Measurements from ENCODE around the gene HAUS3.

DNA sequence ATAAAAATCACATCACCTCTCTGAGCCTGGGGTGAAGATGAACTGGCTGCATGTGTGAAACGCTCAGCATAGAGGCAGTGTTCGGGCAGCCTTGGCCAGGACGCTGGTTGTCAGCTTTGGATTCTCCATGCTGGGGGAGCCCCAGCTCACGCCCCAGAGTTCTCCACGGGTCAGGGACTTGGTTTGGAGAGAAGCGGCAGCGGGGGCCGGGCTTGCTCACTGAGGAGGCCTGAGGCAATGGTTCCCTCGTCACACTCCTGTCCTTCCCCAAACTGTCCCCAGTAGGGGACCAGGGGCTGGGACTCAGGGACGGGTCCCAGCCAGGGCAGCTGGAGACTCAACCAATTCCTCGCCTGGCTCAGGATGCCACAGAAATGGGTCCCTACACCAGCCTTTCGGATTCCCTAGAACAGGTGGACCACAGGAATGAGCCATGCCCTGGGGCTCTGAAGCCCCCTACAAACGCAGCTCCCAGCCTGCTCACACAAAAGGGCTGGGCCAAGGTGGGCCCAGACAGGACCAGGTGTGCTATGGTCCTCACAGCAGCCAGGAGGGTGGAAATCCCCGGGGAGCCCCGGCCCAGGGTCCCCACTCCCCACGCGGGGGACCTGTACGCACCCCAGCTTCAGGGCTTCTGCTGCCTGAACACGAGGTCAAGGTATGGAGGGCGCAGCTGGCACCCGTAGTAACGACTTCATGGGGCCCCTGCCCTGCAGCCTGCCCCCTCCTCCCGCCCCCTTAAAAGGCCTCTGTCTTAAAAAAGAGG lies 18.6 kb upstream of the HAUS3 start:
- TF ChIP-seq, protein P1, sequence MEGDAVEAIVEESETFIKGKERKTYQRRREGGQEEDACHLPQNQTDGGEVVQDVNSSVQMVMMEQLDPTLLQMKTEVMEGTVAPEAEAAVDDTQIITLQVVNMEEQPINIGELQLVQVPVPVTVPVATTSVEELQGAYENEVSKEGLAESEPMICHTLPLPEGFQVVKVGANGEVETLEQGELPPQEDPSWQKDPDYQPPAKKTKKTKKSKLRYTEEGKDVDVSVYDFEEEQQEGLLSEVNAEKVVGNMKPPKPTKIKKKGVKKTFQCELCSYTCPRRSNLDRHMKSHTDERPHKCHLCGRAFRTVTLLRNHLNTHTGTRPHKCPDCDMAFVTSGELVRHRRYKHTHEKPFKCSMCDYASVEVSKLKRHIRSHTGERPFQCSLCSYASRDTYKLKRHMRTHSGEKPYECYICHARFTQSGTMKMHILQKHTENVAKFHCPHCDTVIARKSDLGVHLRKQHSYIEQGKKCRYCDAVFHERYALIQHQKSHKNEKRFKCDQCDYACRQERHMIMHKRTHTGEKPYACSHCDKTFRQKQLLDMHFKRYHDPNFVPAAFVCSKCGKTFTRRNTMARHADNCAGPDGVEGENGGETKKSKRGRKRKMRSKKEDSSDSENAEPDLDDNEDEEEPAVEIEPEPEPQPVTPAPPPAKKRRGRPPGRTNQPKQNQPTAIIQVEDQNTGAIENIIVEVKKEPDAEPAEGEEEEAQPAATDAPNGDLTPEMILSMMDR (IDR thresholded peaks at IDR 0.05), result no peak
- no peak for TF ChIP-seq POLR2AphosphoS5 (IDR thresholded peaks at IDR 0.05; ENCODE audit: low read depth, low read length)
- no peak for TF ChIP-seq TCF7L2 (IDR thresholded peaks at IDR 0.05; ENCODE audit: low read depth, low read length)
- TF ChIP-seq, protein P2, sequence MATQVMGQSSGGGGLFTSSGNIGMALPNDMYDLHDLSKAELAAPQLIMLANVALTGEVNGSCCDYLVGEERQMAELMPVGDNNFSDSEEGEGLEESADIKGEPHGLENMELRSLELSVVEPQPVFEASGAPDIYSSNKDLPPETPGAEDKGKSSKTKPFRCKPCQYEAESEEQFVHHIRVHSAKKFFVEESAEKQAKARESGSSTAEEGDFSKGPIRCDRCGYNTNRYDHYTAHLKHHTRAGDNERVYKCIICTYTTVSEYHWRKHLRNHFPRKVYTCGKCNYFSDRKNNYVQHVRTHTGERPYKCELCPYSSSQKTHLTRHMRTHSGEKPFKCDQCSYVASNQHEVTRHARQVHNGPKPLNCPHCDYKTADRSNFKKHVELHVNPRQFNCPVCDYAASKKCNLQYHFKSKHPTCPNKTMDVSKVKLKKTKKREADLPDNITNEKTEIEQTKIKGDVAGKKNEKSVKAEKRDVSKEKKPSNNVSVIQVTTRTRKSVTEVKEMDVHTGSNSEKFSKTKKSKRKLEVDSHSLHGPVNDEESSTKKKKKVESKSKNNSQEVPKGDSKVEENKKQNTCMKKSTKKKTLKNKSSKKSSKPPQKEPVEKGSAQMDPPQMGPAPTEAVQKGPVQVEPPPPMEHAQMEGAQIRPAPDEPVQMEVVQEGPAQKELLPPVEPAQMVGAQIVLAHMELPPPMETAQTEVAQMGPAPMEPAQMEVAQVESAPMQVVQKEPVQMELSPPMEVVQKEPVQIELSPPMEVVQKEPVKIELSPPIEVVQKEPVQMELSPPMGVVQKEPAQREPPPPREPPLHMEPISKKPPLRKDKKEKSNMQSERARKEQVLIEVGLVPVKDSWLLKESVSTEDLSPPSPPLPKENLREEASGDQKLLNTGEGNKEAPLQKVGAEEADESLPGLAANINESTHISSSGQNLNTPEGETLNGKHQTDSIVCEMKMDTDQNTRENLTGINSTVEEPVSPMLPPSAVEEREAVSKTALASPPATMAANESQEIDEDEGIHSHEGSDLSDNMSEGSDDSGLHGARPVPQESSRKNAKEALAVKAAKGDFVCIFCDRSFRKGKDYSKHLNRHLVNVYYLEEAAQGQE (IDR thresholded peaks at IDR 0.05; ENCODE audit: insufficient read depth in 1 of 2, low read depth in 2 of 2, low read length in 1 of 2), result no peak
